Parathyroid adenoma (tissue), 2 donors: ENCODE measurements around the gene DPM2.
A peak's percentile ranks its signal among the peaks of the same experiment; 100 is the strongest.

ENCODE experiments used
- H2AFZ ChIP-seq: fragments of 300-600 bp; sonication (generic); one replicate; pipeline ENCODE4 v1.7.0; 2017; ENCODE audit warnings: antibody characterized with exemption, mild to moderate bottlenecking
- H3K27ac ChIP-seq: fragments of 300-600 bp; sonication (generic); one replicate; pipeline ENCODE4 v1.7.0; 2017
- H3K27me3 ChIP-seq: fragments of 300-600 bp; sonication (generic); one replicate; pipeline ENCODE4 v1.7.0; 2017; ENCODE audit warnings: low read length; ENCODE audit not compliant: control insufficient read depth, insufficient read depth
- H3K36me3 ChIP-seq: fragments of 300-600 bp; sonication (generic); one replicate; pipeline ENCODE4 v1.7.0; 2017; ENCODE audit warnings: low read length; ENCODE audit not compliant: control insufficient read depth, insufficient read depth
- H3K4me1 ChIP-seq: fragments of 300-600 bp; sonication (generic); one replicate; pipeline ENCODE4 v1.7.0; 2017; ENCODE audit warnings: control low read depth
- H3K4me2 ChIP-seq: fragments of 300-600 bp; sonication (generic); one replicate; pipeline ENCODE4 v1.7.0; 2017; ENCODE audit warnings: low read length
- H3K4me3 ChIP-seq: fragments of 300-600 bp; sonication (generic); one replicate; pipeline ENCODE4 v1.7.0; 2017; ENCODE audit warnings: low read depth, low read length
- H3K79me2 ChIP-seq: fragments of 300-600 bp; sonication (generic); one replicate; pipeline ENCODE4 v1.7.0; 2017; ENCODE audit warnings: control low read depth
- H3K9ac ChIP-seq: fragments of 300-600 bp; sonication (generic); one replicate; pipeline ENCODE4 v1.7.0; 2017; ENCODE audit warnings: mild to moderate bottlenecking
- H3K9me3 ChIP-seq: fragments of 300-600 bp; sonication (generic); one replicate; pipeline ENCODE4 v1.7.0; 2017; ENCODE audit warnings: low read length; ENCODE audit not compliant: control insufficient read depth
- CTCF ChIP-seq: fragments of 300-600 bp; sonication (generic); IDR thresholded peaks from one replicate; pipeline ENCODE4 v1.7.0; 2017; ENCODE audit warnings: antibody characterized with exemption, mild to moderate bottlenecking
- donor health status: primary hyperparathyroidism.

The DPM2 gene

GRCh38 chr9:127937388-127938297 is at the start of gene DPM2:
TSS of gene DPM2 (minus strand) at chr9:127937854. CDS start at chr9:127937820, 34 bp downstream.
- Histone ChIP-seq H3K9me3 (no peaks in the 10 kb centered on the region), H3K4me2 (peak within 1 kb of the TSS; percentile 99), H3K9ac (no peak within 1 kb of the TSS), H3K36me3 (no peaks in the 10 kb centered on the region), H3K27ac (peak within 1 kb of the TSS; percentile 19), H3K79me2 (peaks cover 5% of the 10 kb centered on the region), H2AFZ (peak within 1 kb of the TSS; percentile 78), H3K4me1 (no peaks in the 10 kb centered on the region), H3K4me3 (peak within 1 kb of the TSS; percentile 98), H3K27me3 (no peaks in the 10 kb centered on the region)
- TF ChIP-seq CTCF = no peak

GRCh38 chr9:127987103-127987614 is 49.5 kb upstream of the DPM2 start:
- Histone ChIP-seq H3K9me3 (no peaks in the 10 kb centered on the region), H3K36me3 (no peaks in the 10 kb centered on the region), H3K4me1 (no peaks in the 10 kb centered on the region), H3K4me3 (no peak overlapping the region), H3K27ac (no peak overlapping the region), H3K4me2 (no peak overlapping the region), H2AFZ (no peak overlapping the region), H3K79me2 (no peaks in the 10 kb centered on the region), H3K9ac (no peak overlapping the region), H3K27me3 (no peaks in the 10 kb centered on the region)
- TF ChIP-seq CTCF = no peak

- Histone ChIP-seq H3K79me2 (no peaks in the 10 kb centered on the region), H3K4me2 (no peak overlapping the region), H3K9me3 (no peaks in the 10 kb centered on the region), H3K4me3 (no peak overlapping the region), H2AFZ (no peak overlapping the region), H3K27me3 (no peaks in the 10 kb centered on the region), H3K27ac (no peak overlapping the region), H3K4me1 (peaks cover 6% of the 10 kb centered on the region), H3K9ac (no peak overlapping the region), H3K36me3 (no peaks in the 10 kb centered on the region)
- TF ChIP-seq CTCF = no peak
Measured at GRCh38 chr9:127985011-127985410, 47.4 kb upstream of the DPM2 start.

- no peak overlapping the region for H3K4me3 ChIP-seq
- no peak overlapping the region for H3K27ac ChIP-seq
- H3K4me2 ChIP-seq = no peak overlapping the region
- no peaks in the 10 kb centered on the region for H3K9me3 ChIP-seq
- no peaks in the 10 kb centered on the region for H3K36me3 ChIP-seq
- H3K4me1 ChIP-seq = peaks cover 6% of the 10 kb centered on the region
- TF ChIP-seq CTCF = no peak
- H2AFZ ChIP-seq = no peak overlapping the region
- H3K27me3 ChIP-seq = no peaks in the 10 kb centered on the region
- peaks cover 4% of the 10 kb centered on the region for H3K79me2 ChIP-seq
- no peak overlapping the region for H3K9ac ChIP-seq
Measured at GRCh38 chr9:127983847-127984289, 46.2 kb upstream of the DPM2 start.
